NOMO-1 treated with DMSO at 0.1 percent for 48 hours (cell line): Measurements from ENCODE around the gene JMJD1C.
"Not testable (repeated sequence)": the region's sequence is repeated elsewhere in the genome, so short reads cannot be mapped to it uniquely, and the experiment has no call there.

Experiments
- DNase-seq: peaks from one replicate; lab custom pipeline; 2025; ENCODE audit not compliant: unreplicated experiment; lab: John Stamatoyannopoulos, UW

Gene JMJD1C

GRCh38 chr10:63192826-63193225 is 273.0 kb downstream of the JMJD1C start:
- DNase-seq, result no peak

- no peak for DNase-seq
These were observed 290.2 kb downstream of the JMJD1C start for GRCh38 chr10:63175534-63175933.

GRCh38 chr10:63173468-63174232 is 292.1 kb downstream of the JMJD1C start:
- peak; percentile 74 for DNase-seq

GRCh38 chr10:63171926-63172325 is 293.9 kb downstream of the JMJD1C start:
- DNase-seq, result no peak

GRCh38 chr10:63171255-63171855 is 294.4 kb downstream of the JMJD1C start:
- DNase-seq, result no peak

- no peak for DNase-seq
These were observed 296.2 kb downstream of the JMJD1C start for GRCh38 chr10:63169624-63170023.

- DNase-seq, result no peak
These were observed 296.8 kb downstream of the JMJD1C start for GRCh38 chr10:63168821-63169462.

GRCh38 chr10:63166742-63167258 is 299.0 kb downstream of the JMJD1C start:
- DNase-seq, result peak; percentile 75

GRCh38 chr10:63165249-63165648 is 300.5 kb downstream of the JMJD1C start:
- DNase-seq, result no peak

GRCh38 chr10:63164166-63164623 is 301.6 kb downstream of the JMJD1C start:
- DNase-seq, result no peak

- no peak for DNase-seq
These were observed 304.2 kb downstream of the JMJD1C start for GRCh38 chr10:63161592-63161991.

GRCh38 chr10:63157845-63158624 is 307.7 kb downstream of the JMJD1C start:
- peak; percentile 77 for DNase-seq

- DNase-seq, result no peak
These were observed 309.5 kb downstream of the JMJD1C start for GRCh38 chr10:63156236-63156635.

GRCh38 chr10:63155388-63156020 is 310.3 kb downstream of the JMJD1C start:
- DNase-seq, result peak; percentile 76

GRCh38 chr10:63154546-63155387 is 311.0 kb downstream of the JMJD1C start:
- no peak for DNase-seq

- DNase-seq, result not testable (repeated sequence)
These were observed 311.8 kb downstream of the JMJD1C start for GRCh38 chr10:63153868-63154545.

- no peak for DNase-seq
These were observed 315.0 kb downstream of the JMJD1C start for GRCh38 chr10:63150745-63151144.

GRCh38 chr10:63146503-63146902 is 319.3 kb downstream of the JMJD1C start:
- DNase-seq, result no peak

- DNase-seq, result no peak
These were observed 320.0 kb downstream of the JMJD1C start for GRCh38 chr10:63145782-63146181.
